H9 (cell line): ENCODE measurements around the gene ORAI2. TPM values are rescaled to one million over a fixed set of nuclear protein-coding genes. Genes with fewer than 3 reads are reported as not detected.

Experiments
- DNase-seq: peaks from one replicate; pipeline ENCODE4 v3.0.0-alpha.2; 2017
- H2AFZ ChIP-seq: one replicate; pipeline ENCODE4 v1.6.1; 2013; ENCODE audit warnings: mild to moderate bottlenecking, low read length, control low read depth, moderate library complexity
- H2AK5ac ChIP-seq: 2 replicates; pipeline ENCODE4 v1.6.1; 2013; ENCODE audit warnings: low read length, control low read depth, mixed read lengths; ENCODE audit not compliant: insufficient read length
- H2BK120ac ChIP-seq: one replicate; pipeline ENCODE4 v1.6.1; 2013; ENCODE audit warnings: low read depth, mild to moderate bottlenecking, low read length, control low read depth, inconsistent platforms; ENCODE audit not compliant: poor library complexity, severe bottlenecking
- H2BK12ac ChIP-seq: 2 replicates; pipeline ENCODE4 v1.6.1; 2013; ENCODE audit warnings: low read length, control low read depth, mixed read lengths, low read depth; ENCODE audit not compliant: insufficient read length
- H2BK15ac ChIP-seq: 2 replicates; pipeline ENCODE4 v1.6.1; 2013; ENCODE audit warnings: low read depth, low read length, control low read depth
- H2BK20ac ChIP-seq: one replicate; pipeline ENCODE4 v1.6.1; 2013; ENCODE audit warnings: low read depth, mild to moderate bottlenecking, low read length, control low read depth, inconsistent platforms; ENCODE audit not compliant: poor library complexity, severe bottlenecking
- H2BK5ac ChIP-seq: 2 replicates; pipeline ENCODE4 v1.6.1; 2013; ENCODE audit warnings: low read length, control low read depth, mixed read lengths; ENCODE audit not compliant: insufficient read length
- H3K14ac ChIP-seq: 2 replicates; pipeline ENCODE4 v1.6.1; 2013; ENCODE audit warnings: low read length, control low read depth; ENCODE audit not compliant: insufficient read depth
- H3K18ac ChIP-seq: 2 replicates; pipeline ENCODE4 v1.6.1; 2013; ENCODE audit warnings: low read depth, mild to moderate bottlenecking, mixed read lengths, low read length, control low read depth; ENCODE audit not compliant: insufficient read length
- H3K23ac ChIP-seq: 2 replicates; pipeline ENCODE4 v1.6.1; 2013; ENCODE audit warnings: low read length, control low read depth, mixed read lengths, low read depth; ENCODE audit not compliant: insufficient read length
- H3K23me2 ChIP-seq: 2 replicates; pipeline ENCODE4 v1.6.1; 2013; ENCODE audit warnings: low read depth, mild to moderate bottlenecking, mixed read lengths, low read length, control low read depth; ENCODE audit not compliant: insufficient read length, poor library complexity, severe bottlenecking
- H3K27ac ChIP-seq: 2 replicates; pipeline ENCODE4 v1.5.1; 2013; ENCODE audit warnings: low read length, control low read depth, mixed read lengths, low read depth; ENCODE audit not compliant: insufficient read length
- H3K27me3 ChIP-seq: 2 replicates; pipeline ENCODE4 v1.6.1; 2013; ENCODE audit warnings: low read length, control low read depth, inconsistent platforms; ENCODE audit not compliant: insufficient read depth
- H3K4ac ChIP-seq: 2 replicates; pipeline ENCODE4 v1.6.1; 2013; ENCODE audit warnings: low read depth, mild to moderate bottlenecking, control low read depth, inconsistent platforms, low read length, moderate library complexity
- H3K4me1 ChIP-seq: 2 replicates; pipeline ENCODE4 v1.6.1; 2013; ENCODE audit warnings: low read length, control low read depth, inconsistent platforms; ENCODE audit not compliant: insufficient read depth
- H3K4me2 ChIP-seq: 2 replicates; pipeline ENCODE4 v1.6.1; 2013; ENCODE audit warnings: low read length, control low read depth, mixed read lengths; ENCODE audit not compliant: insufficient read length, insufficient read depth
- H3K56ac ChIP-seq: 2 replicates; pipeline ENCODE4 v1.6.1; 2013; ENCODE audit warnings: low read depth, mild to moderate bottlenecking, mixed read lengths, low read length, control low read depth; ENCODE audit not compliant: insufficient read length
- H3K79me1 ChIP-seq: 2 replicates; pipeline ENCODE4 v1.6.1; 2013; ENCODE audit warnings: low read depth, mild to moderate bottlenecking, moderate library complexity, low read length, control low read depth, inconsistent platforms; ENCODE audit not compliant: insufficient read depth, poor library complexity, severe bottlenecking
- H3K79me2 ChIP-seq: 2 replicates; pipeline ENCODE4 v1.6.1; 2013; ENCODE audit warnings: low read length, control low read depth, inconsistent platforms; ENCODE audit not compliant: insufficient read depth
- H3K9ac ChIP-seq: 2 replicates; pipeline ENCODE4 v1.6.1; 2013; ENCODE audit warnings: low read length, control low read depth, mixed read lengths; ENCODE audit not compliant: insufficient read length; ENCODE audit errors: extremely low read depth
- H3K9me3 ChIP-seq: one replicate; pipeline ENCODE4 v1.6.1; 2013; ENCODE audit warnings: low read depth, low read length, inconsistent platforms; ENCODE audit not compliant: control insufficient read depth
- H3T11ph ChIP-seq: one replicate; pipeline ENCODE4 v1.6.1; 2013; ENCODE audit warnings: mild to moderate bottlenecking, low read length, control low read depth, inconsistent platforms
- H4K20me1 ChIP-seq: one replicate; pipeline ENCODE4 v1.6.1; 2013; ENCODE audit not compliant: control insufficient read depth, insufficient read length, insufficient read depth
- H4K5ac ChIP-seq: 2 replicates; pipeline ENCODE4 v1.6.1; 2013; ENCODE audit warnings: low read depth, mild to moderate bottlenecking, mixed read lengths, low read length, control low read depth; ENCODE audit not compliant: insufficient read length
- H4K8ac ChIP-seq: replicated peaks from 2 replicates; pipeline ENCODE4 v1.6.1; 2013; ENCODE audit warnings: low read length, control low read depth, mixed read lengths, low read depth; ENCODE audit not compliant: insufficient read length
- H4K91ac ChIP-seq: 2 replicates; pipeline ENCODE4 v1.6.1; 2013; ENCODE audit warnings: low read depth, mild to moderate bottlenecking, moderate library complexity, mixed read lengths, low read length, control low read depth; ENCODE audit not compliant: insufficient read length
- H3K27ac Mint-ChIP-seq, 3 experiments: 2 replicates in 2 of 3; 3 replicates in 1 of 3; pipeline ENCODE4 v1.8.0; 2020 to 2021; ENCODE audit warnings: mixed read lengths in 3 of 3, mild to moderate bottlenecking in 1 of 3, moderate library complexity in 1 of 3
- H3K27me3 Mint-ChIP-seq: 2 replicates; pipeline ENCODE4 v1.8.0; 2021; ENCODE audit warnings: low read depth, mild to moderate bottlenecking, moderate library complexity, mixed read lengths
- H3K36me3 Mint-ChIP-seq, 3 experiments: 2 replicates in 2 of 3; 3 replicates in 1 of 3; pipeline ENCODE4 v1.8.0; 2020 to 2021; ENCODE audit warnings: low read depth in 3 of 3, mixed read lengths in 3 of 3; ENCODE audit not compliant: insufficient read depth in 1 of 3
- H3K4me1 Mint-ChIP-seq, 2 experiments: 2 replicates each; pipeline ENCODE4 v1.8.0; 2020; ENCODE audit warnings: mixed read lengths in 2 of 2
- H3K4me3 Mint-ChIP-seq, 2 experiments: 2 replicates in 1 of 2; 3 replicates in 1 of 2; pipeline ENCODE4 v1.8.0; 2020 to 2021; ENCODE audit warnings: mild to moderate bottlenecking in 2 of 2, mixed read lengths in 2 of 2, moderate library complexity in 1 of 2
- H3K9me3 Mint-ChIP-seq, 2 experiments: 2 replicates in 1 of 2; 3 replicates in 1 of 2; pipeline ENCODE4 v1.8.0; 2020; ENCODE audit warnings: mild to moderate bottlenecking in 2 of 2, mixed read lengths in 2 of 2, moderate library complexity in 1 of 2
- WGBS: extraction: QIAGEN DNeasy Blood & Tissue Kit; methylation state at CpG from one replicate; pipeline ENCODE4 v1.1.7; 2013; ENCODE audit warnings: missing lambda C conversion rate, low lambda C conversion rate, mixed read lengths; ENCODE audit not compliant: insufficient read length; ENCODE audit errors: extremely low coverage; 5-methylcytosine and 5-hydroxymethylcytosine counted together
- total RNA-seq: library from RNA; stranded (reverse); gene quantifications from 2 replicates; pipeline ENCODE4 v1.2.1, GENCODE V29; 2021
- TF ChIP-seq, protein P1 (sequence below): fragments of 200-600 bp; sonication (generic); conservative IDR thresholded peaks from 3 replicates; pipeline ENCODE4 v1.8.0; 2021; ENCODE audit warnings: antibody characterized with exemption, mild to moderate bottlenecking

The ORAI2 gene
- total RNA-seq, 1 experiment from 2014 or later: 26.6 TPM

DNA sequence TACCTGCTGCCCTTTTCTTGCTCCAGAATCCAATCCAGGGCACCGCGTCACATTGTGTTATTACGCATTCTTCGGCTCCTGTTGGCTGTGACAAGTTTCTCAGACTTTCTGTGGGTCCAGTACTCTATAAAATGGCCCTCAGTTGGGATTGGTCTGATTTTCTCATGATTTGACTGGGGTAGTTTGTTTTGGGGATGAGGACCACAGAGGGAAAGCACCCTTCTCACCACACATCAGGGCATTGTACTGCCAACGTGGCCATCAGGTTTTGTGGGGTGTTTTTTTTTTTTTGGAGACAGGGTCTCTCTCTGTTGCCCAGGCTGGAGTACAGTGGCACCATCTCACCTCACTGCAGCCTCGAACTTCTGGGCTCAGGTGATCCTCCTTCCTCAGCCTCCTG is 17.0 kb upstream of the ORAI2 start:
- H3K36me3 Mint-ChIP-seq: peaks cover 15 to 77% (median 67%) of the 10 kb centered on the region in 3 experiments; a peak in 6 of 7 replicates
- Histone ChIP-seq H4K91ac (no peak overlapping the region), H3K23ac (no peak overlapping the region), H2BK20ac (no peak overlapping the region), H2BK12ac (no peak overlapping the region), H2AFZ (no peak overlapping the region), H3K27me3 (no peaks in the 10 kb centered on the region), H3K4me1 (no peaks in the 10 kb centered on the region), H4K5ac (no peak overlapping the region), H2BK15ac (no peak overlapping the region), H2BK120ac (no peak overlapping the region), H3K79me2 (no peaks in the 10 kb centered on the region), H3K56ac (no peak overlapping the region), H3K9me3 (no peaks in the 10 kb centered on the region), H3K4ac (no peak overlapping the region), H3K4me2 (no peak overlapping the region), H3K9ac (no peak overlapping the region), H2AK5ac (no peak overlapping the region), H4K8ac (no peak overlapping the region), H3K27ac (no peak overlapping the region), H2BK5ac (no peak overlapping the region), H3K79me1 (no peaks in the 10 kb centered on the region), H3T11ph (no peak overlapping the region), H3K14ac (no peak overlapping the region), H3K23me2 (no peaks in the 10 kb centered on the region), H4K20me1 (no peaks in the 10 kb centered on the region), H3K18ac (no peak overlapping the region)
- peaks cover 3 to 5% of the 10 kb centered on the region in 2 experiments; a peak in 3 of 4 replicates for H3K4me1 Mint-ChIP-seq
- peak overlapping the region in 1 of 3 experiments; percentile 25; a peak in 1 of 7 replicates for H3K27ac Mint-ChIP-seq
- no peak for DNase-seq
- H3K27me3 Mint-ChIP-seq: no peaks in the 10 kb centered on the region
- H3K4me3 Mint-ChIP-seq: no peak overlapping the region
- H3K9me3 Mint-ChIP-seq: no peaks in the 10 kb centered on the region
- no CpG with 5 or more reads among the region's 6 CpGs for WGBS
- TF ChIP-seq, protein P1, sequence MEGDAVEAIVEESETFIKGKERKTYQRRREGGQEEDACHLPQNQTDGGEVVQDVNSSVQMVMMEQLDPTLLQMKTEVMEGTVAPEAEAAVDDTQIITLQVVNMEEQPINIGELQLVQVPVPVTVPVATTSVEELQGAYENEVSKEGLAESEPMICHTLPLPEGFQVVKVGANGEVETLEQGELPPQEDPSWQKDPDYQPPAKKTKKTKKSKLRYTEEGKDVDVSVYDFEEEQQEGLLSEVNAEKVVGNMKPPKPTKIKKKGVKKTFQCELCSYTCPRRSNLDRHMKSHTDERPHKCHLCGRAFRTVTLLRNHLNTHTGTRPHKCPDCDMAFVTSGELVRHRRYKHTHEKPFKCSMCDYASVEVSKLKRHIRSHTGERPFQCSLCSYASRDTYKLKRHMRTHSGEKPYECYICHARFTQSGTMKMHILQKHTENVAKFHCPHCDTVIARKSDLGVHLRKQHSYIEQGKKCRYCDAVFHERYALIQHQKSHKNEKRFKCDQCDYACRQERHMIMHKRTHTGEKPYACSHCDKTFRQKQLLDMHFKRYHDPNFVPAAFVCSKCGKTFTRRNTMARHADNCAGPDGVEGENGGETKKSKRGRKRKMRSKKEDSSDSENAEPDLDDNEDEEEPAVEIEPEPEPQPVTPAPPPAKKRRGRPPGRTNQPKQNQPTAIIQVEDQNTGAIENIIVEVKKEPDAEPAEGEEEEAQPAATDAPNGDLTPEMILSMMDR: no peak
